Lower leg skin (tissue), 4 donors: Measurements from ENCODE around the gene HOMER1. TPM values are rescaled to one million over a fixed set of nuclear protein-coding genes. Genes with fewer than 3 reads are reported as not detected.

Experiments used
- DNase-seq, 2 donors: peaks; one replicate each; pipeline ENCODE4 v3.0.0-alpha.2; 2019; ENCODE audit warnings: low spot score in 2 of 2
- H3K4me3 ChIP-seq: fragments of 200-600 bp; sonication (generic); 2 replicates; pipeline ENCODE4 v1.5.1; 2017; ENCODE audit warnings: mild to moderate bottlenecking, low read depth; ENCODE audit not compliant: poor library complexity, severe bottlenecking
- POLR2A ChIP-seq, 2 donors: fragments of 450-650 bp; IDR thresholded peaks; one replicate each; pipeline ENCODE4 v1.6.1; 2016 to 2017; ENCODE audit warnings: antibody characterized with exemption in 2 of 2, mild to moderate bottlenecking in 1 of 2, moderate library complexity in 1 of 2
- WGBS, 2 donors: methylation state at CpG; one replicate each; pipeline ENCODE4 v1.1.5; 2018; 5-methylcytosine and 5-hydroxymethylcytosine counted together
- intact Hi-C: fragments of 100-400 bp; cut with DNase I; formaldehyde crosslinking; loops from one replicate; pipeline ENCODE4 v1.15.0; 2023; ENCODE audit warnings: low total_unique reads
- total RNA-seq, 4 donors: library from RNA; depleted of rRNA; stranded (reverse); fragments of >200 nt; gene quantifications; one replicate each; pipeline ENCODE4 v1.1.0, GENCODE V29; 2016
- TF ChIP-seq, protein P1 (sequence below), 3 donors: fragments of 450-650 bp; IDR thresholded peaks; one replicate each; pipeline ENCODE4 v1.5.1; 2016; ENCODE audit warnings: antibody characterized with exemption in 3 of 3, mild to moderate bottlenecking in 3 of 3, moderate library complexity in 2 of 3

HOMER1 gene
- total RNA-seq, 4 donors from 2014 or later: 5.9 to 12.4 (median 8.8) TPM

DNA sequence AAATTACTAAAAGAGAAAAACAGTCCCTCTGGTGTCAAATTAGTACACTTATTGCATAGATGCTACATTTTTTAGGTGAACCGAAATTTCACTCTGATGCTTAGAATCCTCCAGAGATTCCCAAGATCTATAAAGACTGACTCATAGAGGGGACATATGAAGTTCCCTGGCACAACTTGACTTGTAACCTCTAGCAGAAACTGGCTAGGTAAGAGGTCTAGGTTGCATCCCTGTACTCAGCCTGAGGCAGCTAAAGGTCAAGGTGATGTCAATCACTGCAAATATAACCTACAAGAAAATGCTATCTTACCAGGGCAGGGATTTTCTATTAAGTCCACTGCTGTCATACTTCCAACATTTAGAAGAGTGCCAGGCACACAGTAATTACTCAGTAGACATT, 24.2 kb downstream of the HOMER1 start:
- 89 to 94% methylated on average over 1 of the region's 1 CpG for WGBS, 2 donors
- TF ChIP-seq, protein P1, sequence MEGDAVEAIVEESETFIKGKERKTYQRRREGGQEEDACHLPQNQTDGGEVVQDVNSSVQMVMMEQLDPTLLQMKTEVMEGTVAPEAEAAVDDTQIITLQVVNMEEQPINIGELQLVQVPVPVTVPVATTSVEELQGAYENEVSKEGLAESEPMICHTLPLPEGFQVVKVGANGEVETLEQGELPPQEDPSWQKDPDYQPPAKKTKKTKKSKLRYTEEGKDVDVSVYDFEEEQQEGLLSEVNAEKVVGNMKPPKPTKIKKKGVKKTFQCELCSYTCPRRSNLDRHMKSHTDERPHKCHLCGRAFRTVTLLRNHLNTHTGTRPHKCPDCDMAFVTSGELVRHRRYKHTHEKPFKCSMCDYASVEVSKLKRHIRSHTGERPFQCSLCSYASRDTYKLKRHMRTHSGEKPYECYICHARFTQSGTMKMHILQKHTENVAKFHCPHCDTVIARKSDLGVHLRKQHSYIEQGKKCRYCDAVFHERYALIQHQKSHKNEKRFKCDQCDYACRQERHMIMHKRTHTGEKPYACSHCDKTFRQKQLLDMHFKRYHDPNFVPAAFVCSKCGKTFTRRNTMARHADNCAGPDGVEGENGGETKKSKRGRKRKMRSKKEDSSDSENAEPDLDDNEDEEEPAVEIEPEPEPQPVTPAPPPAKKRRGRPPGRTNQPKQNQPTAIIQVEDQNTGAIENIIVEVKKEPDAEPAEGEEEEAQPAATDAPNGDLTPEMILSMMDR (IDR thresholded peaks at IDR 0.05): no peak
- H3K4me3 ChIP-seq: no peak overlapping the region
- DNase-seq: no peak
- intact Hi-C loops: no loop called here

DNA sequence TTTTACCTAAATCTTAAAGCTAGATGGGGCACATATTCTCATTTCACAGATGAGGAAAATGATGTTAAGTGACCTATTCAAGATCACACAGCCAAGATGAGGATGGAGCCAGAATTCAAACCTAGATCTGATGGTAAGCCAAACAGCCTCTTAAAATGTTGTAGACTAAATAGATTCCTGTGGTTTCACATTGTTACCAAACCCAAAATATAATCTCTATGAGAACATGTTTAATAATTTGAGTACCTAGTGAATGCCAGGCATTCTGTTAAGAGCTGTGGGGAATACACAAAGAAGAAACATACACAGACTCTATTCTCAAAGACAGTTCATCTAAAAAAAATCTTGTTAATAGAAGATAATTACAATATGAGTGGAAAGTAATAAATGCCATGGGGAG, 25.2 kb downstream of the HOMER1 start:
- no peak for DNase-seq
- intact Hi-C loops: no loop called here
- no peak for TF ChIP-seq POLR2A (IDR thresholded peaks at IDR 0.05)
- TF ChIP-seq, protein P1 (IDR thresholded peaks at IDR 0.05): no peak
- no peak overlapping the region for H3K4me3 ChIP-seq

GRCh38 chr5:79488058-79488457, 25.9 kb downstream of the HOMER1 start:
- no peak for TF ChIP-seq POLR2A (IDR thresholded peaks at IDR 0.05)
- TF ChIP-seq, protein P1 (IDR thresholded peaks at IDR 0.05): no peak
- intact Hi-C loops: no loop called here
- no peak for DNase-seq
- 83 to 84% methylated on average over 3 of the region's 3 CpGs for WGBS, 2 donors
- no peak overlapping the region for H3K4me3 ChIP-seq

- H3K4me3 ChIP-seq: no peak overlapping the region
- TF ChIP-seq, protein P1 (IDR thresholded peaks at IDR 0.05): no peak
- no peak for TF ChIP-seq POLR2A (IDR thresholded peaks at IDR 0.05)
- WGBS, 2 donors: 82 to 89% methylated on average over 3 of the region's 3 CpGs
- no peak for DNase-seq
- intact Hi-C loops: no loop called here
These were observed 26.7 kb downstream of the HOMER1 start for GRCh38 chr5:79487251-79487650.

- intact Hi-C loops: no loop called here
- WGBS, 2 donors: 58 to 65% methylated on average over 2 of the region's 2 CpGs
- H3K4me3 ChIP-seq: no peak overlapping the region
- DNase-seq: no peak
- TF ChIP-seq, protein P1 (IDR thresholded peaks at IDR 0.05): no peak
- no peak for TF ChIP-seq POLR2A (IDR thresholded peaks at IDR 0.05)
These were observed 27.8 kb downstream of the HOMER1 start for GRCh38 chr5:79486116-79486515.

- 88 to 98% methylated on average over 1 of the region's 1 CpG for WGBS, 2 donors
- no peak overlapping the region for H3K4me3 ChIP-seq
- DNase-seq: no peak
- intact Hi-C loops: no loop called here
- TF ChIP-seq POLR2A (IDR thresholded peaks at IDR 0.05): no peak
- TF ChIP-seq, protein P1 (IDR thresholded peaks at IDR 0.05): no peak
These were observed 29.2 kb downstream of the HOMER1 start for GRCh38 chr5:79484731-79485130.
